NCI-H2227 (cell line): ENCODE measurements around the gene CALU.

ENCODE experiments used
- DNase-seq: peaks from one replicate; lab custom pipeline; 2025; ENCODE audit not compliant: unreplicated experiment; lab: John Stamatoyannopoulos, UW

The CALU gene

GRCh38 chr7:128724743-128725142 lies 14.4 kb upstream of the CALU start:
- DNase-seq, result no peak

GRCh38 chr7:128725531-128725930 lies 13.6 kb upstream of the CALU start:
- no peak for DNase-seq

DNA sequence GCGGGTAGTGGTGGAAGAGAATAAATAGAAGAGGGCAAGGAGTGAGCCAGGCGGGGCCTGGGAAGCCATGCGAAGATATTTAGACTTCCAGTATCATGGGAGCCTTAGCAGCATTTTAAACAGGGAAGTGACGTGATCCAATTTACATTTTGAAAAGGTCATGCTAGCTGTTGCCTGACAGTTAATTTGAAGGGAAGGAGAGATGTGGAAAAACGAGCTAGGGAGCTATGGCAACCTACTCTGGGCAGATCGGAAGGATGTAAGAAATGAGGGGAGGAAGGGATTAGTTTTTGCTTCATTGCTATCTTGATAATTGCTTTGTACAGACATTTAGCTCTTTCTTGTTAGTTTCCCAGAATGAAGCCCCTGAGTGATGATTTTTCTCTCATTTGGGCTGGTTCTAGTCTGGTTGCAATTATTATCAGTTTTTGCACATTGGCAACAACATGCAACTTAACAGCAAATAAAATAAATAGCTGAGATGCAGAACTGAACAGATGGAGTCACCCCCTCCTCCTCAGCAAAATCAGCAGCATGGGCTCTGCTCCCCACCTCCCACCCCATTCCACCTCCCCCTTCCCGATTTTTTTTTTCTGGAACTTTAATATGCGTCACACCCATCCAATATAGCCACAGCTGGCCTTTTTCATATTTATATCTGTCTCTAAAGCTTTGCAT lies 13.0 kb upstream of the CALU start:
- no peak for DNase-seq

DNA sequence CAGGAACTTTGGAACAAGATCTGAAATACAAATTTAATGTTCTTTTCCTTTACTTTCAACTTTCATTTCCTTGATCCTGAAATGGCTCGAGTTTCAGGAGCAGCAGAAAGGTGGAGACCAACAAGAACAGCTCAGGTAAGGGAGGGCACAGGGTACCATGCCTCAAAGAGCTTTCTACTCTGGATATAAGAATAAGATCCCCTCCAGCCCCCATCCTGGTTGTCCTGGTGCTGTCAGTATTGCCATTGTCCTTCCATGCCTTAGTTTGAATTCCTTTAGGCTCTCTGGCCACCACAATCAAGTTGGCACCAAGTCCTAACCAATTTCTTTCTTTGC lies 12.5 kb upstream of the CALU start:
- no peak for DNase-seq

- DNase-seq, result no peak
Measured at GRCh38 chr7:128727239-128727638, 11.9 kb upstream of the CALU start.

DNA sequence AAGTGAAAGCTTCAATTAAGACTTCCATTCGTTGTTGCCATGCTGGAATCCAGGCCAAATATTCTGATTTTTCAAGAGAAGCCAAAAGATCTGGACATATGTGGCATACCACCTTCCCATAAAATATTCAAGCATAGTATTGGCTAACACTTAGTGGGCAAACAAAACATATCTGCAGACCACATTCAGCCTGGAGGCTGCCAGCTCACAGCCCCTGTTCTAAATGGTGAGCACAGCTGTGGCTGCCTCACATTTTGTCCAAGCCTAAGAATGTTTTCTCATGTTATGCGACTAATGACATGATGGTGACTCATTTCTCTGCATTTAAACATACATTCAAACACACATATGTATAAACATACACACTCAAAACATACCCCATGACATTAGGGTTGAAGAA lies 10.6 kb upstream of the CALU start:
- no peak for DNase-seq

DNA sequence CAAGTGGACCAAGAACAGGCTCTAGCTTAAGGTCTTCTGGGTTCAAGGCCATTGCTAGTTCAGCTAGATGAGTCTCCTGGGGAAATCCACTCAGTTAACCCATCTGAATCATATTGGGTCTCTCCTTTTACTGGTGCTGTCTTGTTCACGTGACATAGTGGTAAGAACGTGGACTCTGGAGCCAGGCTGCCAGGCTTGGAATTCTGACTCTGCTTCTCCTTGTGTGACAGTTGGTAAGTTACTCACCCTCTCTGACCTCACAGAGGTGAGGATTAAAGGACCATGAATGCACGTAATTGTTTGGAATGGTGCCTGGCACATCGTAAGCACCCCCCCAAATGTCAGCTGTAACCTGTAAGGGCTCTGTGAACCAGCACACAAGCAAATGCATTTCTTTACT lies 9.7 kb upstream of the CALU start:
- DNase-seq, result no peak

DNA sequence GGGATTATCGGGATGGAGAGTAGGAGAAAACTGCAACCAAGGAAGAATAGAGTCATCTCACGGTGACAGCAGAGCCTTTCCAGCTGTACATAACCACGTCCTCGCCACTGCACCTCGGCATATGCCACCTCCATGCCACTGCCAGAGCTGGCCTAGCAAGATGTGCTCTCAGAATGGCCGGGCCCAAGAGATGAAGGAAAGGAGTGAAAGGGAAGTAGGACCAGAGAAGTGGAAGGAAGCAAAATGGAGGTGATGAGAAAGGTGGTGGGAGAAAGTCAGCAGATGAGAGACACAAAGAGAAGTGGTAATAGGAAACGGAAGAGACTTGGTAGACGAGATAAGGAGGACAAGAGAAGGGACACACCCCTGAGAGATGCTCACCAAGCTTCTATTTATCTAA lies 8.0 kb upstream of the CALU start:
- DNase-seq, result no peak

- DNase-seq, result no peak
Measured at GRCh38 chr7:128732521-128733277, 6.5 kb upstream of the CALU start.

DNA sequence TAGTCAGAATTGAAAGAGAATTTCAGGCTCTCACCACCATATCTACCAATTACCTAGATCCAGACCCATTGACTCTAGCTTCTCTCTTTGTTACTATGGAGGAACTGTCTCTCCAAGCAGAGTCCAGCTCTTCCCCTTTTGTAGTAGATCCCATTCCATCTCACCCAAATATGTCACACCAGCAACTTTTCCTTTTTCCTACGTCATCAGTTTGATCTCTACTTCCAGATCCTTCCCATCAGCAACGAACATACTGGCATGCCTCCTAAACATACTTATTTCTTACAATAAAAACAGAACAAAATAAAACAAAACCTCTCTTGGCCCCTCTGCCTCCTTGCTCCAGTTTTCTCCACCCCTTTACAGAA lies 5.9 kb upstream of the CALU start:
- DNase-seq, result no peak

DNA sequence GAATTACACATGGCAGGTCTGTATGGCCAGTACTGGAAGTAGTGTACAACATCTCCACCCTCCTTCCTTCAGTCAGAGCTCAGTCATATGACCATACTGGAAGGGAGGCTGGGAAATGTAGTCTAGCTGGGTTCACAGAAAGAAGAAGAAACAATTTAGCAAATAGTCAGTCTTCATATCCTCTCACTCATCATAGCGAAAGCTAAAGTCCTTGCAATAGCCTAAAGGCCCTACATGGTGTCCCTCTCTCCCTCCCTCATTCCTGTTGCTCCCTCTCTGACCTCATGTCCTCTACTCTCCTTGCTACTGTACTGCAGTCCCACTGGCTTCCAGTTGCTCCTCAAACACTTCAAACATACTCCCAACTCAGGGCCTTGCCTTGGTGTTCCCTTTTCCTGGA lies 4.3 kb upstream of the CALU start:
- DNase-seq, result no peak

GRCh38 chr7:128735436-128735835 lies 3.7 kb upstream of the CALU start:
- no peak for DNase-seq

DNA sequence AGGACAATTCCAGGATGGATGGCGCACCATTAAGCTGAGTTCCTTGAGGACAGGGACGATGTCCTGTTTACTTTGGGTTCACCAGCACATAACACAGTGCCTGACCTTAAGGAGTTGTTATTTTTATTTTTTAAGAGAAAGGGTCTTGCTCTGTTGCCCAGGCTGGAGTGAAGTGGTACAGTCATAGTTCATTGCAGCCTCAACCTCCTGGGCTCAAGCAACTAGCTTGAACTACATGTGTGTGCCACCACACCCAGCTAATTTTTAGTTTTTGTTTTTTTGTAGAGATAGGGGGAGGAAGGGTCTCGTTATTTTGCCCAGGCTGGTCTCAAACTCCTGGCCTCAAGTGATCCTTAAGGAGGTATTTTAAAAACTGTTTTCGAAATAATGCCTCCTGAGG lies 1.7 kb upstream of the CALU start:
- no peak for DNase-seq

DNA sequence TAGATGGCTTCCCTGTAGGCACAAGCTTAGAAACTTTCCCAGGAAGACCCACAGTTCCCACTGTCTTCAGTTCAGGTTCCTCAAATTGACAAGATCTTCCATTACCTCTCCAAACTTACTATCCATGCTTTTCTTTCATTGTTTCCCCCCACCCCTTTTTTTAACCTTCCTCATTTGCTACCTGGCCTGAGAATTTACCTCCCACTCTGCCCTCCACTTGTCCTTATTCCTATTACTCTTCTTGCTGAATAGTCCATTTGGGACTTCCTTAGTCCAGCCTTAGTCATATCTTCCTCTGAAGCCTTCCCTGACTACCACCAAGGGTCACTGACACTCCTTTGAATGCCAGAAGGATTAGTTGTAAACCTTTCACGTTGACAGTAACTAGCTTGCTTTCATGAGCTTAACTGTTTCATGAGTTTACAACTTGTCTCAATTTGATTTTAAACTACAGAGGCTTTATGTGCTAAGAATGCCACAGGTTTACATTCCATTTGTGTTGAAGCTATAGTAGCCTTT lies 1.2 kb upstream of the CALU start:
- DNase-seq, result no peak

DNA sequence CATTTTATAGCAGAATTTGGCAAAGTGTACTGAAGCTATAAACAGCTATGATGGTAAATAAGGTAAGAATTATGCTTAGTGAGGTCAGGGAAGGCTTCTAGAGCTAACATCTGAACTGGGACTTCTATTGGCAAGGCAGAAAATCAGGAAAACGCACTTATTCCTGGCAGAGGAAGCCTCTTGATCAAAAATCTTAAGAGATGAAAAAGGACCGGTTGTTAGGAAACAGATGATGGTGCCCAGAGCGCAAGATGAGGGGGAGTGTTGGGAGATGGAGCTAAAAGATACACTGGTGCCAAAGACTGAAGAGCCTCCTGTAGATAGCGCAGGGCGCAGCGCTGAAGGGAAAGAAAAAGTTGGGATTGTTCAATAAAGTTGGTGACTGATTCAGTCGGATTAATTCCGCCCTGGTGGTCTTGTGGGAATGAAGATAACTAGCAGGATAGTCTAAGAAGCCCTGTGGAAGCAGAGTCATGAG lies 550 bp upstream of the CALU start:
- DNase-seq, result peak; percentile 66

GRCh38 chr7:128739990-128740682 lies 977 bp downstream of the CALU start:
- no peak for DNase-seq

- DNase-seq, result no peak
Measured at GRCh38 chr7:128740996-128741395, 1.8 kb downstream of the CALU start.

- DNase-seq, result no peak
Measured at GRCh38 chr7:128741491-128741890, 2.3 kb downstream of the CALU start.

GRCh38 chr7:128742206-128742605 lies 3.0 kb downstream of the CALU start:
- no peak for DNase-seq

GRCh38 chr7:128743112-128743772 lies 4.1 kb downstream of the CALU start:
- DNase-seq, result no peak

DNA sequence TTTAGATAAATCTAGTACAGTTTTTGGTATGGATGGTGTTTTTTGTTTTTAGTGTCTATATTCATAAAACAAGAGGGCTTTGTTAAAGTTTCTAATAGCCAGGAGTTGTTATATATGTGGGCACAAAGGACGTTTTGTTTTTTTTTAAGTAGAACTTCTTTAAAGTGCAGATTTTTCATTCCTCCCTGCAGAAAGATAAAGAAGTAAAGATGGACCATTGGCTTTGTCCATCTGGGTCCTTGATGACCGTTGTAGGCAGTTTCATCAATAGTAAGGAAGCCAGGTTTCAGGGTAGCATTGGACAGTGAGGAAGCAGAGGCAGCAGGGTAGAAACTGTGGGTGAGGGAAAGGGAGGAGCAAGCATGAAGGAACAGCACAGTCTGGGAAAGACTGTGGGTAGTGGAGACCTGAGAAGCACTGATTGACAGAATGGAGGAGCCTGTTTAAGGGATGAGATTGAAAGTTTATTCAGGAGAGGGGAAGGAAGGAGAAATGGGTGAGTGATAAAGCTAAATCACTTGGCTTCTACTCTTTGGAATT lies 5.3 kb downstream of the CALU start:
- DNase-seq, result no peak
